Karpas-422 (cell line): ENCODE measurements around the gene EPS8. TPM values are rescaled to one million over a fixed set of nuclear protein-coding genes. Genes with fewer than 3 reads are reported as not detected.

Experiments used
- DNase-seq: peaks from one replicate; pipeline ENCODE4 v3.0.0-alpha.2; 2015
- H2AFZ ChIP-seq: fragments of 200-600 bp; sonication (generic); 2 replicates; pipeline ENCODE4 v1.6.1; 2014; ENCODE audit warnings: antibody characterized with exemption, low read length, mixed read lengths
- H3K27ac ChIP-seq: fragments of 200-600 bp; sonication (generic); 2 replicates; pipeline ENCODE4 v1.5.1; 2014; ENCODE audit warnings: mild to moderate bottlenecking, low read length, moderate library complexity
- H3K27me3 ChIP-seq: fragments of 200-600 bp; sonication (generic); 2 replicates; pipeline ENCODE4 v1.6.1; 2014; ENCODE audit warnings: low read length, mixed read lengths
- H3K36me3 ChIP-seq: fragments of 200-600 bp; sonication (generic); 2 replicates; pipeline ENCODE4 v1.6.1; 2014; ENCODE audit warnings: low read length, mixed read lengths; ENCODE audit not compliant: insufficient read depth
- H3K4me1 ChIP-seq: fragments of 200-600 bp; sonication (generic); 2 replicates; pipeline ENCODE4 v1.6.1; 2014; ENCODE audit warnings: mild to moderate bottlenecking, low read length, mixed read lengths
- H3K4me2 ChIP-seq: fragments of 200-600 bp; sonication (generic); 2 replicates; pipeline ENCODE4 v1.6.1; 2014; ENCODE audit warnings: low read length, low read depth, mild to moderate bottlenecking; ENCODE audit not compliant: poor library complexity, severe bottlenecking
- H3K4me3 ChIP-seq: fragments of 200-600 bp; sonication (generic); 2 replicates; pipeline ENCODE4 v1.5.1; 2014; ENCODE audit warnings: mild to moderate bottlenecking, antibody characterized with exemption, low read length, mixed read lengths
- H3K79me2 ChIP-seq: fragments of 200-600 bp; sonication (generic); 2 replicates; pipeline ENCODE4 v1.6.1; 2014; ENCODE audit warnings: mild to moderate bottlenecking, low read length, mixed read lengths
- H3K9ac ChIP-seq: fragments of 200-600 bp; sonication (generic); 2 replicates; pipeline ENCODE4 v1.6.0; 2014; ENCODE audit warnings: low read length
- H3K9me2 ChIP-seq: fragments of 200-600 bp; sonication (generic), shearing (Covaris generic); replicated peaks from 2 replicates; pipeline ENCODE4 v1.6.0; 2014; ENCODE audit warnings: mild to moderate bottlenecking, low read length, moderate library complexity; ENCODE audit not compliant: insufficient read depth
- H3K9me3 ChIP-seq: fragments of 300-700, 200-600 bp; sonication (generic); 2 replicates; pipeline ENCODE4 v1.6.1; 2014; ENCODE audit warnings: low read length, mixed read lengths
- H4K20me1 ChIP-seq: fragments of 200-600 bp; sonication (generic); 2 replicates; pipeline ENCODE4 v1.6.1; 2014; ENCODE audit warnings: mild to moderate bottlenecking, antibody characterized with exemption, low read length, low read depth; ENCODE audit not compliant: insufficient read depth
- total RNA-seq: library from RNA; depleted of rRNA; stranded (reverse); fragments of >200 nt; shearing (Covaris generic); gene quantifications from 2 replicates; pipeline ENCODE4 v1.2.3, GENCODE V29; 2014; ENCODE audit warnings: low replicate concordance; rRNA removed

The EPS8 gene
- 0.04 TPM in 1 of 2 replicates, not detected in the other for total RNA-seq

DNA sequence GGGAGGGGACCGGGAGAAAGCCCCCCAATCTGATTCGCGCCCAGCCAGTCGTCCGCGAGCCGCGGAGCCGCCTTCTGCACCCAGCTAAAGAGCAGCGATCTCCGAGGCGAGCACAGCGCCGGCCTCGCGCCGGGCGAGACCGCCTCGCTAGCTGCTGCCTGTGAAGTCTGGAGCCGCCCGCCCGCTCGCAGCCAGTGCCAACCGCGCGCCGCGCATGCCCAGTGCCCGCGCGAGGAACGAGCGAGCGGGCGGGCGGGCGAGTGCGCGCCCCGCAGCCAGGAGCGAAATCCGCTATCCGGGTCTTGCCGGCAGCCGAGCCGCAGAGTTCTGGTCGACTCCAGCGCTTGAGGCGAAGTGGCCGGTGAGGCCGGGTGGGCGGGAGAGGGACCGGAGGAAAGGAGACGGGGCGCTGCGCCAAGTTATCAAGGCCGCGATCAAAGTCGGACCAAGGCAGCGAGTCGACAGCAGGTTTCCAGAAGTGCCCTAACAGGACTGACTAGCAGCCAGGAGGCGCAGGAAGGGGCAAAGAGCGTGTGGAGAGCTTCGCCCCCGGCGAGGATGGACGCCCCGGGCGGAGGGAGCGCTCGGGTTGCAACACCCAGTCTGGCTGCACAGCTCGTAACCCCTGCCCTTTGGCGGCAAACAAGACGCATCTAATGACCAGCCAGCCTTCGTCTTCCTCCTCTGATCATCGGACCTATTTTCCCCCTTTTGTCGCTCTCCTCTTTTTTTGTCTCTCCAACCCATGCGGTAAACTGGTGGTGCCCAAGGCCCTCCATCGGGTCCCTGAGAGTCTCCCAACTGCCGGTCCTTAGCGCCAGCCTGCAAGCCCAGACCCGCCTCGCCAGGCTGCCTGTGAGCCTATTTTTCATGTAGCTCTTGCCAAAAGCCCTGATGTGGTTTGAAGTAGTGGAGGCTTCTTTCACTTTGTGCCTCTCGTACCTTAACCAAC is at the start of gene EPS8:
TSS of gene EPS8 (minus strand) at position 169 of the 952 bp plus-strand sequence. CDS start 106,437 bp downstream, outside the sequence.
- Histone ChIP-seq H3K79me2 (no peaks in the 10 kb centered on the region), H3K9ac (no peak within 1 kb of the TSS), H3K36me3 (no peaks in the 10 kb centered on the region), H3K4me3 (peak within 1 kb of the TSS; percentile 45; the same call in 1 of the 2 replicates), H3K9me2 (no peaks in the 10 kb centered on the region), H3K4me1 (peaks cover 7% of the 10 kb centered on the region), H3K27ac (no peak within 1 kb of the TSS), H3K27me3 (no peaks in the 10 kb centered on the region), H4K20me1 (no peaks in the 10 kb centered on the region), H2AFZ (no peak within 1 kb of the TSS), H3K9me3 (no peaks in the 10 kb centered on the region), H3K4me2 (peak within 1 kb of the TSS; percentile 52)
- no peak for DNase-seq

GRCh38 chr12:15837141-15837790 is 48.1 kb upstream of the EPS8 start:
- no peak overlapping the region for H3K4me2 ChIP-seq
- H3K27me3 ChIP-seq: no peaks in the 10 kb centered on the region
- H3K4me1 ChIP-seq: no peaks in the 10 kb centered on the region
- H3K9me3 ChIP-seq: no peaks in the 10 kb centered on the region
- DNase-seq: no peak
- H3K9me2 ChIP-seq: no peaks in the 10 kb centered on the region
- H3K27ac ChIP-seq: no peak overlapping the region
- H3K79me2 ChIP-seq: no peaks in the 10 kb centered on the region
- H3K36me3 ChIP-seq: no peaks in the 10 kb centered on the region
- H2AFZ ChIP-seq: no peak overlapping the region
- no peaks in the 10 kb centered on the region for H4K20me1 ChIP-seq
- H3K9ac ChIP-seq: no peak overlapping the region
- H3K4me3 ChIP-seq: no peak overlapping the region

DNA sequence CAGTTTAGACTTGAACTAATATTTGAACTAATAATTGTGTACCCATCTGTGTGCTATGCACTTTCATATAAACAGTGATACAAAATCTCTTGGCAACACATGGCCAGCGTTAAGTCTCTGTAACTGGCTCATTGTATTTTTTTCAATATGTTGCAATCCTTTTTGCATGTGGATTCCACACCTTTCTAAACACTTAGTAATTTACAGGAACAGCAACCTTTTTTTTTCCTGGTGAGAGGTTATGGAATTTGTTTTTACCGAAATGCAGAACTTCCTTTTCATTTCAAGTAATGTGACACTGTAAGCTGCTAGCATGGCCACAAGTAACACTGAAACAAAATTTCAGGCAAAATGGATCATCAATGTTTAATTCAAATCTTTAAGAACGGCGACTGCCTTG is 45.4 kb upstream of the EPS8 start:
- H3K9ac ChIP-seq: no peak overlapping the region
- H3K79me2 ChIP-seq: no peaks in the 10 kb centered on the region
- no peak for DNase-seq
- H3K27me3 ChIP-seq: no peaks in the 10 kb centered on the region
- no peak overlapping the region for H2AFZ ChIP-seq
- no peaks in the 10 kb centered on the region for H3K4me1 ChIP-seq
- no peak overlapping the region for H3K27ac ChIP-seq
- no peak overlapping the region for H3K4me3 ChIP-seq
- no peaks in the 10 kb centered on the region for H3K9me2 ChIP-seq
- no peaks in the 10 kb centered on the region for H3K36me3 ChIP-seq
- H3K9me3 ChIP-seq: no peaks in the 10 kb centered on the region
- no peak overlapping the region for H3K4me2 ChIP-seq
- no peaks in the 10 kb centered on the region for H4K20me1 ChIP-seq

DNA sequence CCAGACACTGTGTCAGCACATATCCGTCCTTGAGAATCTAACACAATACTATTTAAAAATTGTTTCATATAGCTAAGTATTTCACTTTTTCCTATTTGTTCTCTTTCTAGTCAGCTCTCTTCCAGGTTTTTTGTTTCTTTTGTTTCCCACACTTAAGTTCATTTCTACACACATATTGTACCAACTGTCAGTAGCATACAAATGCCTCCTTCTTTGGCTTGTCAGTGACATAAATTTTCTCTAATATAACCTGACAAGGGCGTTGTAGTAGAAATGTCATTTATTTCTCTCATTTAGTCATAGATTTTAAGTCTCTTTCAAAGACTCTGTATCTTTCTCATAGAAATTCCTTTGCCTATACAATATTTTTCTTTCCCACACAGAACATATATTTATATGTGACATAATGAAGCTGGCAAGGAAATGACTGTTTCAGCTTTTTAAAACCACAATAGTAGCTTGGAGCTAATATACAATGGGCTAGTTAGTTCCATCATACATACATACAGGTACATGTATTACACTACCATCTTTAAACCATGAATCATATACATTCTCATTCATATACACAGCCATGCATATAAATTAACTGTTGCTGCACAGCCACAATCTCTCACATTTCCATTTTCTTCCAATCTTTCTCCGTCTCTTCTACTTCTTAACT is 42.3 kb upstream of the EPS8 start:
- no peaks in the 10 kb centered on the region for H3K4me1 ChIP-seq
- H3K4me3 ChIP-seq: no peak overlapping the region

GRCh38 chr12:15830538-15830937 is 41.4 kb upstream of the EPS8 start:
- no peak overlapping the region for H3K4me3 ChIP-seq
- H3K36me3 ChIP-seq: no peaks in the 10 kb centered on the region
- H3K27ac ChIP-seq: no peak overlapping the region
- no peaks in the 10 kb centered on the region for H3K27me3 ChIP-seq
- no peaks in the 10 kb centered on the region for H3K9me2 ChIP-seq
- H4K20me1 ChIP-seq: no peaks in the 10 kb centered on the region
- no peak overlapping the region for H3K4me2 ChIP-seq
- H3K9ac ChIP-seq: no peak overlapping the region
- H3K79me2 ChIP-seq: no peaks in the 10 kb centered on the region
- no peak overlapping the region for H2AFZ ChIP-seq
- H3K4me1 ChIP-seq: no peaks in the 10 kb centered on the region
- DNase-seq: no peak
- H3K9me3 ChIP-seq: no peaks in the 10 kb centered on the region

More for the DNA sequence above, 42.3 kb upstream of the EPS8 start:
- no peak for DNase-seq
- Histone ChIP-seq H2AFZ (no peak overlapping the region), H3K79me2 (no peaks in the 10 kb centered on the region), H3K36me3 (no peaks in the 10 kb centered on the region), H3K9ac (no peak overlapping the region), H3K27ac (no peak overlapping the region), H3K9me2 (no peaks in the 10 kb centered on the region), H4K20me1 (no peaks in the 10 kb centered on the region), H3K9me3 (no peaks in the 10 kb centered on the region), H3K4me2 (no peak overlapping the region), H3K27me3 (no peaks in the 10 kb centered on the region)

DNA sequence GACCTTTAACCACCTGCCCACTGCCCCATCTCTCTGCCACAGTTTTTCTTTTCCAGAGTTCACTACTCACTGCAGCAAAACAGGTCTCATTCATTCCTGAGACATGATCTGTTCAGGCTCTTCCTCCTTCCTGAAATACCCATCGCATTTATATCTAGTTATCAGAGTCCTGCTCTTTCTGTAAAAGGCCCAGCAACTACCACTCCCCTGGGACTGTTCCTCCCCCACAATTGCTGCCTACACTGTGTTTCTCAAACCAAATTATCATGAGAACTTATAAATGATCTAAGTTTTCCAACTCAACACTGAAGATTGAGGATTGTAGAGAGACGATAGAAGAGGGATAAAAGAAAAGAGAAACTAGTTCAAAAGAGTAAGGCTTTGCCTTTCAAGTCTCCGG is 40.8 kb upstream of the EPS8 start:
- H3K4me3 ChIP-seq: no peak overlapping the region

GRCh38 chr12:15829255-15829654 is 40.1 kb upstream of the EPS8 start:
- Histone ChIP-seq H3K79me2 (no peaks in the 10 kb centered on the region), H3K36me3 (no peaks in the 10 kb centered on the region), H3K9me2 (no peaks in the 10 kb centered on the region), H3K9ac (no peak overlapping the region), H4K20me1 (no peaks in the 10 kb centered on the region), H3K9me3 (no peaks in the 10 kb centered on the region), H3K27me3 (no peaks in the 10 kb centered on the region), H3K4me2 (no peak overlapping the region), H3K27ac (no peak overlapping the region), H2AFZ (no peak overlapping the region), H3K4me3 (no peak overlapping the region), H3K4me1 (no peaks in the 10 kb centered on the region)
- DNase-seq: no peak

More for the DNA sequence above, 40.8 kb upstream of the EPS8 start:
- DNase-seq: no peak
- Histone ChIP-seq H3K9me3 (no peaks in the 10 kb centered on the region), H3K4me2 (no peak overlapping the region), H3K9me2 (no peaks in the 10 kb centered on the region), H3K36me3 (no peaks in the 10 kb centered on the region), H3K27me3 (no peaks in the 10 kb centered on the region), H4K20me1 (no peaks in the 10 kb centered on the region), H2AFZ (no peak overlapping the region), H3K4me1 (no peaks in the 10 kb centered on the region), H3K9ac (no peak overlapping the region), H3K27ac (no peak overlapping the region), H3K79me2 (no peaks in the 10 kb centered on the region)

GRCh38 chr12:15827136-15827535 is 37.9 kb upstream of the EPS8 start:
- Histone ChIP-seq H3K4me3 (no peak overlapping the region), H3K79me2 (no peaks in the 10 kb centered on the region), H3K4me1 (no peaks in the 10 kb centered on the region), H3K27me3 (no peaks in the 10 kb centered on the region), H3K9me2 (no peaks in the 10 kb centered on the region), H3K27ac (no peak overlapping the region), H4K20me1 (no peaks in the 10 kb centered on the region), H3K36me3 (no peaks in the 10 kb centered on the region), H3K9ac (no peak overlapping the region), H2AFZ (no peak overlapping the region), H3K4me2 (no peak overlapping the region), H3K9me3 (no peaks in the 10 kb centered on the region)
- DNase-seq: no peak
